Esophagus muscularis mucosa (tissue), 4 donors: ENCODE data around the gene IPO11. TPM values are rescaled to one million over a fixed set of nuclear protein-coding genes. Genes with fewer than 3 reads are reported as not detected.

Source experiments
- DNase-seq: peaks from one replicate; pipeline ENCODE4 v3.0.0-alpha.2; 2017; ENCODE audit errors: extremely low spot score
- H3K27ac ChIP-seq, 4 donors: fragments of 200-600 bp; sonication (generic); replicated peaks in 1 of 4; 1 replicate in 3 of 4; 2 replicates in 1 of 4; pipeline ENCODE4 v1.5.1; 2016 to 2019; ENCODE audit warnings: mild to moderate bottlenecking in 1 of 4
- H3K27me3 ChIP-seq, 4 donors: fragments of 200-600 bp; sonication (generic); one replicate each; pipeline versions ENCODE4 v1.5.1 to v1.6.0; 2016 to 2019
- H3K36me3 ChIP-seq, 4 donors: fragments of 200-600 bp; sonication (generic); one replicate each; pipeline ENCODE4 v1.5.1; 2016 to 2019
- H3K4me1 ChIP-seq, 4 donors: fragments of 200-600 bp; sonication (generic); one replicate each; pipeline ENCODE4 v1.5.1; 2016 to 2019
- H3K4me3 ChIP-seq, 4 donors: fragments of 200-600 bp; sonication (generic); 1 replicate in 2 of 4; 2 replicates in 2 of 4; pipeline ENCODE4 v1.5.1; 2016 to 2019; ENCODE audit warnings: mild to moderate bottlenecking in 4 of 4, moderate library complexity in 1 of 4
- H3K9me3 ChIP-seq, 4 donors: fragments of 200-600 bp; sonication (generic); 1 replicate in 3 of 4; 2 replicates in 1 of 4; pipeline ENCODE4 v1.5.1; 2016 to 2019
- EP300 ChIP-seq: sonication (generic); formaldehyde crosslinking; IDR thresholded peaks from one replicate; pipeline ENCODE4 v1.6.1; 2017; ENCODE audit warnings: antibody characterized with exemption
- POLR2A ChIP-seq: fragments of 450-650 bp; IDR thresholded peaks from one replicate; pipeline ENCODE4 v1.6.1; 2017; ENCODE audit warnings: antibody characterized with exemption, moderate library complexity, mild to moderate bottlenecking, low read depth
- POLR2AphosphoS5 ChIP-seq, 2 donors: sonication (generic); formaldehyde crosslinking; IDR thresholded peaks; one replicate each; pipeline ENCODE4 v1.6.1; 2017; ENCODE audit warnings: antibody characterized with exemption in 2 of 2
- WGBS: methylation state at CpG from one replicate; pipeline ENCODE4 v1.1.5; 2018; 5-methylcytosine and 5-hydroxymethylcytosine counted together
- intact Hi-C: fragments of 100-400 bp; cut with DNase I; formaldehyde crosslinking; loops from one replicate; pipeline ENCODE4 v1.15.1; 2023
- total RNA-seq, 4 donors: library from RNA; depleted of rRNA; stranded (reverse); fragments of >200 nt; gene quantifications; one replicate each; pipeline versions ENCODE4 v1.1.0 to v1.2.1, GENCODE V29; 2016
- TF ChIP-seq, protein P1 (sequence below), 3 experiments: fragments of 200-600 bp in 2 of 3; fragments of 450-650 bp in 1 of 3; sonication (generic) in 2 of 3; IDR thresholded peaks; one replicate each; pipeline ENCODE4 v1.5.1; 2017 to 2019; ENCODE audit warnings: antibody characterized with exemption in 3 of 3, mild to moderate bottlenecking in 2 of 3, moderate library complexity in 1 of 3

IPO11 gene
- total RNA-seq, 4 donors from 2014 or later, result 14.8 to 19.6 (median 18.3) TPM

DNA sequence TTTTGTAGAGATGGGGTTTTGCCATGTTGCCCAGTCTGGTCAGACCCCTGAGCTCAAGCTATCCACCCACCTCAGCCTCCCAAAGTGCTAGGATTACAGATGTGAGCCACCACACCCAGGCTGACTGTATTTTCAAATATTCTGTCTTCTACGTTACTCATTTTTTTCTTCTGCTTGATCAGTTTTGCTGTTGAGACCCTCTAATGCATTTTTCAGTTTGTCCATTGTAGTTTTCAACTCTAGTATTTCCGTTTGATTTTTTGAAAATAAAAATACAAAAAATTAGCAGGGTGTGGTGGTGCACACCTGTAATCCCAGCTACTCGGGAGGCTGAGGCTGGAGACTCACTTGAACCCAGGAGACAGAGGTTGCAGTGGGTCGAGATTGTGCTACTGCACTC, 155.6 kb downstream of the IPO11 start:
- H3K36me3 ChIP-seq, result peaks cover 0 to 24% (median 10%) of the 10 kb centered on the region in 4 donors
- no peak for TF ChIP-seq POLR2A
- TF ChIP-seq POLR2AphosphoS5 (IDR thresholded peaks at IDR 0.05), result no peak
- no peak for TF ChIP-seq EP300
- TF ChIP-seq, protein P1, sequence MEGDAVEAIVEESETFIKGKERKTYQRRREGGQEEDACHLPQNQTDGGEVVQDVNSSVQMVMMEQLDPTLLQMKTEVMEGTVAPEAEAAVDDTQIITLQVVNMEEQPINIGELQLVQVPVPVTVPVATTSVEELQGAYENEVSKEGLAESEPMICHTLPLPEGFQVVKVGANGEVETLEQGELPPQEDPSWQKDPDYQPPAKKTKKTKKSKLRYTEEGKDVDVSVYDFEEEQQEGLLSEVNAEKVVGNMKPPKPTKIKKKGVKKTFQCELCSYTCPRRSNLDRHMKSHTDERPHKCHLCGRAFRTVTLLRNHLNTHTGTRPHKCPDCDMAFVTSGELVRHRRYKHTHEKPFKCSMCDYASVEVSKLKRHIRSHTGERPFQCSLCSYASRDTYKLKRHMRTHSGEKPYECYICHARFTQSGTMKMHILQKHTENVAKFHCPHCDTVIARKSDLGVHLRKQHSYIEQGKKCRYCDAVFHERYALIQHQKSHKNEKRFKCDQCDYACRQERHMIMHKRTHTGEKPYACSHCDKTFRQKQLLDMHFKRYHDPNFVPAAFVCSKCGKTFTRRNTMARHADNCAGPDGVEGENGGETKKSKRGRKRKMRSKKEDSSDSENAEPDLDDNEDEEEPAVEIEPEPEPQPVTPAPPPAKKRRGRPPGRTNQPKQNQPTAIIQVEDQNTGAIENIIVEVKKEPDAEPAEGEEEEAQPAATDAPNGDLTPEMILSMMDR (IDR thresholded peaks at IDR 0.05), result no peak
- peaks cover 0 to 18% (median 3%) of the 10 kb centered on the region in 4 donors for H3K9me3 ChIP-seq
- WGBS, result 94% methylated on average over 4 of the region's 4 CpGs
- DNase-seq, result no peak
- no peaks in the 10 kb centered on the region for H3K4me1 ChIP-seq
- no peak overlapping the region for H3K27ac ChIP-seq
- H3K4me3 ChIP-seq, result no peak overlapping the region
- intact Hi-C loops, result no loop called here
- H3K27me3 ChIP-seq, result no peaks in the 10 kb centered on the region

DNA sequence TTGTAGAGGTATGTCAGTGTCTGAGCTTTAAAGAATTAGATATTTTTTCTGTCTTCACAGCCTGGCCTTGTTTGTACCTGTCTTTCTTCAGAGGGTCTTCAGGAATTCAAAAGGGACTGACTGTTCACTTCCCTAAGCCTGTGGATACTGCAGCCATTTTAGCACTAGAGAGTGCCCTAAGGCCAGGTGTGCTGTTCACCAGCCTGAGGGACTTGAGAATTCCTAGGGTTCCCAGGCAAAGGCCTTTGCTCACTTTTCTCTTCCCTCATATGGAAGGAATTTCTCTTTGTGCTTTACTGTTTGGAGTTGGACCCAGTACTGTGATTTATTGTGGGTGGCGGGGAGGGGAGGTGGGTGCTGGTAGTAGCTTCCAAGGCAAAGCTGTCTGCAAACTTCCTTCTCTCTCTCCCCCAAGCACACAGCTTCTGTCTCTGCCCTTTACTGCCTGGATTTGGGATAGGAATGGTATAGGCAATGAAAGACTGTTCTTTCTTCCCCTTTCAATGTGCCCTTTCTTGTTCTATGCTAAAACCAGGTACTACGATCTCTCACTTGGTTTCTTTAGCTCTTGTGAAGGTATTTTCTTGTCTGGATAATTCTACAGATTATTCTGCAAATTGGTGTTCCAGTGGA, 156.4 kb downstream of the IPO11 start:
- WGBS, result 90% methylated on average over 2 of the region's 2 CpGs
- intact Hi-C loops, result no loop called here

DNA sequence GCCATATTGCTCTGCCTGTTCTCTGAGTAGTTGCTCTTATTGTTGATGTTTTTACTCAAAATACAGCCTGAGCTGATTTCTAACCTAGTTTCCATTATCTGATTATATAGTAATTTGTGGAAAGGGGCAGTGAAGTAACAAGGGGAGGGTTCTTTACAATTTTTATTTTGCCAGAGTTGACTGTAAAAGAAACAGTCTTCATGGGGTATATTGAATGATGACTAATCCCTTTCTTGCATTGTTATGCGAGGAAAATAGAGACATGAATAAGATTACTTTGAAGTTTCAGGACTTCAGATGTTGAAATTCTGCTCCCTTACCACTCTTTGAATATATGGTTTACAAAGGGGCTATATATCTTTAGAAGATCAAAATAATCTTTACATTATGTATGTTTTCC, 156.9 kb downstream of the IPO11 start:
- WGBS, result 78% methylated on average over 1 of the region's 1 CpG
- intact Hi-C loops, result no loop called here
- Histone ChIP-seq H3K4me3 (no peak overlapping the region), H3K27me3 (no peaks in the 10 kb centered on the region), H3K27ac (no peak overlapping the region), H3K36me3 (peaks cover 0 to 24% (median 10%) of the 10 kb centered on the region in 4 donors), H3K4me1 (no peaks in the 10 kb centered on the region), H3K9me3 (peaks cover 0 to 18% (median 3%) of the 10 kb centered on the region in 4 donors)
- TF ChIP-seq POLR2AphosphoS5 (IDR thresholded peaks at IDR 0.05), result no peak
- TF ChIP-seq EP300, result no peak
- no peak for TF ChIP-seq POLR2A
- TF ChIP-seq, protein P1 (IDR thresholded peaks at IDR 0.05), result no peak
- no peak for DNase-seq

More for the DNA sequence above, 156.4 kb downstream of the IPO11 start:
- no peak for TF ChIP-seq EP300
- no peak for TF ChIP-seq POLR2A
- TF ChIP-seq, protein P1 (IDR thresholded peaks at IDR 0.05), result no peak
- TF ChIP-seq POLR2AphosphoS5 (IDR thresholded peaks at IDR 0.05), result no peak
- Histone ChIP-seq H3K4me3 (no peak overlapping the region), H3K36me3 (peaks cover 0 to 24% (median 10%) of the 10 kb centered on the region in 4 donors), H3K4me1 (no peaks in the 10 kb centered on the region), H3K9me3 (peaks cover 0 to 18% (median 3%) of the 10 kb centered on the region in 4 donors), H3K27ac (no peak overlapping the region), H3K27me3 (no peaks in the 10 kb centered on the region)
- no peak for DNase-seq

DNA sequence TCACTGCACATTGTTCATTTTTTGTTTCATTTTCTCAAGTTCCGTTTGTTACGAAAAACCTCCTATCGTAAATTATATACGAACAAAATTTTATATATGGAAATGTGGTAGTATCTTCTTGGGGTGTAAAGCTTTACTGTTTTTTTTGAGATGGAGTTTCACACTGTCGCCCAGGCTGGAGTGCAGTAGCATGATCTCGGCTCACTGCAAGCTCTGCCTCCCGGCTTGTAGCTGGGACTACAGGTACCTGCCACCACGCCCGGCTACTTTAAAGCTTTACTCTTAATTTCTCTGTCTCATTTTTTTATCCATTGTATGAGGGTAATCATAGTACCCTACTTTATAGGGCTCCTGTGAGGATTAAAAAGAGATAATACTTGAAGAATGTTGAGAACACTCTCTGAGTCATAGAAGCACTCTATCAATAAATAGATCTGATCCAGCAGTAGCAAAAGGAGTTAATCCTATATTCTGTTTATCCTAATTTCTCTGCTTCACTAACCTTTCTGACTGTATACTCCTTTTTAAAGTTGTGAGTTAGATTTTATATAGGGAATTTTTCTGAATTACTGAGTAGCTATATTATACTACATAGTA, 160.5 kb downstream of the IPO11 start:
- no peak overlapping the region for H3K27ac ChIP-seq
- H3K27me3 ChIP-seq, result no peaks in the 10 kb centered on the region
- 81% methylated on average over 9 of the region's 9 CpGs for WGBS
- TF ChIP-seq EP300, result no peak
- no peak for TF ChIP-seq POLR2AphosphoS5 (IDR thresholded peaks at IDR 0.05)
- TF ChIP-seq POLR2A, result no peak
- TF ChIP-seq, protein P1 (IDR thresholded peaks at IDR 0.05), result no peak
- no peak overlapping the region for H3K4me3 ChIP-seq
- intact Hi-C loops, result no loop called here
- no peak for DNase-seq
- H3K36me3 ChIP-seq, result peaks cover 0 to 6% (median under 1%) of the 10 kb centered on the region in 4 donors
- no peaks in the 10 kb centered on the region for H3K4me1 ChIP-seq
- H3K9me3 ChIP-seq, result peaks cover 0 to 3% (median under 1%) of the 10 kb centered on the region in 4 donors
